Epithelial cell of esophagus (primary cell): Measurements from ENCODE around the gene FHL2.

Source experiments
- DNase-seq: peaks from one replicate; pipeline ENCODE4 v3.0.0; 2010; ENCODE audit warnings: low read depth
- H3K4me3 ChIP-seq: 2 replicates; pipeline ENCODE4 v1.5.1; 2011; ENCODE audit warnings: mild to moderate bottlenecking, low read length, control low read depth
- TF ChIP-seq, protein P1 (sequence below): IDR thresholded peaks from 2 replicates; pipeline ENCODE4 v1.5.1; 2011; ENCODE audit warnings: low read depth, mild to moderate bottlenecking, low read length, control low read depth, inconsistent platforms; ENCODE audit not compliant: insufficient read depth; ENCODE audit errors: missing control alignments

The FHL2 gene

DNA sequence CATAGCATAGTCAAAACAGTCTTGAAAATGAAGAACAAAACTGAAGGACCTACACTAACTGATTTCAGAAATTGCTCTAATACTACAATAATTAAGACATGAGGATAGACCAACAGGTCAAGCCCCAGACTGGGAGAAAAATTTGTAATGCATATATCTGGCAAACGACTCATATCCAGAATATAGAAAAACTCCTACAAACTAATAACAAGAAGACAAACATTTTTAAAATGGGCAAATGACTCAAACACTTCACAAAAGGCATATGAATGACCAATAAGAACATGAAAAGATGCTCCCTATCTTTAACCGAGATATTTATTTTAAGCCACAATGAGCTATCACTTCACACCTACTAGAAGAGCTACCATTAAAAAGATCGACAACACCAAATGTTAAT, 83.5 kb downstream of the FHL2 start:
- TF ChIP-seq, protein P1, sequence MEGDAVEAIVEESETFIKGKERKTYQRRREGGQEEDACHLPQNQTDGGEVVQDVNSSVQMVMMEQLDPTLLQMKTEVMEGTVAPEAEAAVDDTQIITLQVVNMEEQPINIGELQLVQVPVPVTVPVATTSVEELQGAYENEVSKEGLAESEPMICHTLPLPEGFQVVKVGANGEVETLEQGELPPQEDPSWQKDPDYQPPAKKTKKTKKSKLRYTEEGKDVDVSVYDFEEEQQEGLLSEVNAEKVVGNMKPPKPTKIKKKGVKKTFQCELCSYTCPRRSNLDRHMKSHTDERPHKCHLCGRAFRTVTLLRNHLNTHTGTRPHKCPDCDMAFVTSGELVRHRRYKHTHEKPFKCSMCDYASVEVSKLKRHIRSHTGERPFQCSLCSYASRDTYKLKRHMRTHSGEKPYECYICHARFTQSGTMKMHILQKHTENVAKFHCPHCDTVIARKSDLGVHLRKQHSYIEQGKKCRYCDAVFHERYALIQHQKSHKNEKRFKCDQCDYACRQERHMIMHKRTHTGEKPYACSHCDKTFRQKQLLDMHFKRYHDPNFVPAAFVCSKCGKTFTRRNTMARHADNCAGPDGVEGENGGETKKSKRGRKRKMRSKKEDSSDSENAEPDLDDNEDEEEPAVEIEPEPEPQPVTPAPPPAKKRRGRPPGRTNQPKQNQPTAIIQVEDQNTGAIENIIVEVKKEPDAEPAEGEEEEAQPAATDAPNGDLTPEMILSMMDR, result no peak
- no peak for DNase-seq

DNA sequence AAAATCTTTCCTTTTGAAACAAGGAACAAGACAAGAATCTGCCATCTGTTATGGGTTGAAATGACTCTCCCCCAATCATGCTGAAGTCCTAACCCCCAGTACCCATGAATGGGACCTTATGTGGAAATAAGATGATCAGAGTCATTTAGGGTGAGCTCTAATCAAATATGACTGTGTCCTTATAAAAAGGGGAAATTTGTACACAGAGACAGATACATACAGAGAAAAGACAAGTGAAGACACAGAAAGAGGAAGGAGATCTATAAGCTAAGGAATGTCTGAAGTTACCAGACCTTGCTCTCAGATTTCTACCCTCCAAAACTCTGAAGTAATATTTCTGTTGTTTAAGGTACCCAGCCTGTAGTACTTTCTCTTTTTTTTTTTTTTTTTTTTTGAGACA, 85.0 kb downstream of the FHL2 start:
- no peak overlapping the region for H3K4me3 ChIP-seq
- TF ChIP-seq, protein P1, result no peak
- DNase-seq, result no peak

More for the DNA sequence above, 83.5 kb downstream of the FHL2 start:
- H3K4me3 ChIP-seq, result no peak overlapping the region
